Measurements from ENCODE around the gene SERPINB5. TPM values are rescaled to one million over a fixed set of nuclear protein-coding genes. Genes with fewer than 3 reads are reported as not detected.

Gene SERPINB5
- total and polyA plus RNA-seq, 2 experiments from 2014 or later: 0.23 to 0.76 TPM

DNA sequence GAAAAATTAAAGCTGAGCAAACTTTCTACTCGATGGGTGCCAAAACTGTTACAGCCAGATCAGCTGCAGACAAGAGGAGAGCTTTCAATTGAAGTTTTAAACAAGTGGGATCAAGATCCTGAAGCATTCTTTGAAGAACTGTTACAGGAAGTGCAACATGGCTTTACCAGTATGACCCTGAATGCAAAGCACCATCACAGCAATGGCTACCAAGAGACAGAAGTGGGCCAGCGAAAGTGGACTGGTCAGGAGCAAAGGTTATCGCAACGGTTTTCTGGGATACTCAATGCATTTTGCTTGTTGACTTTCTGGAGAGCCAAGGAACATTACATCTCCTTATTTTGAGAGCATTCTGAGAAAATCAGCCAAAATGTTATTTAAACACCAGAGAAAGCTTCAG is 9.1 kb upstream of the SERPINB5 start:
- Histone ChIP-seq H3K4me3 (no peak overlapping the region), H3K4me1 (ENCODE audit: insufficient read depth) (no peaks in the 10 kb centered on the region), H2AFZ (no peak overlapping the region), H3K4me2 (no peak overlapping the region), H4K20me1 (ENCODE audit: insufficient read depth, poor library complexity, severe bottlenecking) (no peaks in the 10 kb centered on the region), H3K79me2 (no peaks in the 10 kb centered on the region), H3K9me3 (ENCODE audit: low read depth) (no peaks in the 10 kb centered on the region), H3K27ac (no peak overlapping the region), H3K27me3 (peaks cover 3% of the 10 kb centered on the region), H3K9me2 (replicated peaks; ENCODE audit: insufficient read depth) (no peaks in the 10 kb centered on the region), H3K36me3 (replicated peaks; ENCODE audit: insufficient read depth, low read depth) (no peaks in the 10 kb centered on the region)
- TF ChIP-seq EZH2 (IDR thresholded peaks at IDR 0.05; ENCODE audit: borderline replicate concordance): no peak
- TF ChIP-seq, protein P1, sequence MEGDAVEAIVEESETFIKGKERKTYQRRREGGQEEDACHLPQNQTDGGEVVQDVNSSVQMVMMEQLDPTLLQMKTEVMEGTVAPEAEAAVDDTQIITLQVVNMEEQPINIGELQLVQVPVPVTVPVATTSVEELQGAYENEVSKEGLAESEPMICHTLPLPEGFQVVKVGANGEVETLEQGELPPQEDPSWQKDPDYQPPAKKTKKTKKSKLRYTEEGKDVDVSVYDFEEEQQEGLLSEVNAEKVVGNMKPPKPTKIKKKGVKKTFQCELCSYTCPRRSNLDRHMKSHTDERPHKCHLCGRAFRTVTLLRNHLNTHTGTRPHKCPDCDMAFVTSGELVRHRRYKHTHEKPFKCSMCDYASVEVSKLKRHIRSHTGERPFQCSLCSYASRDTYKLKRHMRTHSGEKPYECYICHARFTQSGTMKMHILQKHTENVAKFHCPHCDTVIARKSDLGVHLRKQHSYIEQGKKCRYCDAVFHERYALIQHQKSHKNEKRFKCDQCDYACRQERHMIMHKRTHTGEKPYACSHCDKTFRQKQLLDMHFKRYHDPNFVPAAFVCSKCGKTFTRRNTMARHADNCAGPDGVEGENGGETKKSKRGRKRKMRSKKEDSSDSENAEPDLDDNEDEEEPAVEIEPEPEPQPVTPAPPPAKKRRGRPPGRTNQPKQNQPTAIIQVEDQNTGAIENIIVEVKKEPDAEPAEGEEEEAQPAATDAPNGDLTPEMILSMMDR (IDR thresholded peaks at IDR 0.05; ENCODE audit: poor library complexity): no peak
- no peak for TF ChIP-seq EZH2phosphoT487 (IDR thresholded peaks at IDR 0.05; ENCODE audit: low read depth, severe bottlenecking, unreplicated experiment)
- DNase-seq (ENCODE audit: low spot score): no peak
- WGBS (ENCODE audit: low lambda C conversion rate, missing lambda C conversion rate): 71% methylated on average over 4 of the region's 4 CpGs

- TF ChIP-seq, protein P1 (IDR thresholded peaks at IDR 0.05; ENCODE audit: poor library complexity): no peak
- TF ChIP-seq EZH2 (IDR thresholded peaks at IDR 0.05; ENCODE audit: borderline replicate concordance): no peak
- no peak for TF ChIP-seq EZH2phosphoT487 (IDR thresholded peaks at IDR 0.05; ENCODE audit: low read depth, severe bottlenecking, unreplicated experiment)
- Histone ChIP-seq H3K9me3 (ENCODE audit: low read depth) (no peaks in the 10 kb centered on the region), H4K20me1 (ENCODE audit: insufficient read depth, poor library complexity, severe bottlenecking) (no peaks in the 10 kb centered on the region), H3K4me2 (no peak overlapping the region), H3K4me1 (ENCODE audit: insufficient read depth) (no peaks in the 10 kb centered on the region), H3K9me2 (replicated peaks; ENCODE audit: insufficient read depth) (no peaks in the 10 kb centered on the region), H2AFZ (no peak overlapping the region), H3K27ac (no peak overlapping the region), H3K79me2 (no peaks in the 10 kb centered on the region), H3K27me3 (peaks cover 3% of the 10 kb centered on the region), H3K4me3 (no peak overlapping the region), H3K36me3 (replicated peaks; ENCODE audit: insufficient read depth, low read depth) (no peaks in the 10 kb centered on the region)
- 90% methylated on average over 3 of the region's 3 CpGs for WGBS (ENCODE audit: low lambda C conversion rate, missing lambda C conversion rate)
- DNase-seq (ENCODE audit: low spot score): no peak
Measured at GRCh38 chr18:63468575-63468974, 8.2 kb upstream of the SERPINB5 start.

DNA sequence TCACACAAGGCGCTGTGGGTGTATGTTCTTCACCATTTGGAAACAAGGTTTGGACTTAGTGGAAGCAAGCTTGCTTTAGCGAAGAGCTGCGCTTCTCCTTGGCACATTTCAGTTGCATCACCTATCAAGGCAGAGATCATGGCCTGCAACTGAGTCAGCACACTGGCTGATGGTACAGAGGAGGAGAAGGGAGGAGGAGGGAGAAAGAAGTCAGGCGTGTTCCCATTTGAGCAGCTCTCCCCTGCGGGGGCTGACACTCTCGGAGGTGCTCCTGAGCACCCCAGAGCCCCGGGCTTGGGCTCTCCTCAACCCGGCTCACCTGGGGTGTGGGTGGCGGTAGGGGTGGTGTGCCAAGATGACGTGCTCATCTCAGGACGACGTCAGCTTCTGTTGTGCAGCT is 6.0 kb upstream of the SERPINB5 start:
- H3K4me3 ChIP-seq: no peak overlapping the region
- H3K9me3 ChIP-seq (ENCODE audit: low read depth): no peaks in the 10 kb centered on the region
- no peak overlapping the region for H2AFZ ChIP-seq
- H3K4me2 ChIP-seq: no peak overlapping the region
- no peaks in the 10 kb centered on the region for H3K4me1 ChIP-seq (ENCODE audit: insufficient read depth)
- H3K27ac ChIP-seq: no peak overlapping the region
- no peaks in the 10 kb centered on the region for H3K36me3 ChIP-seq (replicated peaks; ENCODE audit: insufficient read depth, low read depth)
- H3K79me2 ChIP-seq: no peaks in the 10 kb centered on the region
- DNase-seq (ENCODE audit: low spot score): no peak
- WGBS (ENCODE audit: low lambda C conversion rate, missing lambda C conversion rate): 89% methylated on average over 12 of the region's 12 CpGs
- no peaks in the 10 kb centered on the region for H3K27me3 ChIP-seq
- no peaks in the 10 kb centered on the region for H3K9me2 ChIP-seq (replicated peaks; ENCODE audit: insufficient read depth)
- H4K20me1 ChIP-seq (ENCODE audit: insufficient read depth, poor library complexity, severe bottlenecking): no peaks in the 10 kb centered on the region
- TF ChIP-seq EZH2phosphoT487 (IDR thresholded peaks at IDR 0.05; ENCODE audit: low read depth, severe bottlenecking, unreplicated experiment): no peak
- TF ChIP-seq, protein P1 (IDR thresholded peaks at IDR 0.05; ENCODE audit: poor library complexity): no peak
- no peak for TF ChIP-seq EZH2 (IDR thresholded peaks at IDR 0.05; ENCODE audit: borderline replicate concordance)

DNA sequence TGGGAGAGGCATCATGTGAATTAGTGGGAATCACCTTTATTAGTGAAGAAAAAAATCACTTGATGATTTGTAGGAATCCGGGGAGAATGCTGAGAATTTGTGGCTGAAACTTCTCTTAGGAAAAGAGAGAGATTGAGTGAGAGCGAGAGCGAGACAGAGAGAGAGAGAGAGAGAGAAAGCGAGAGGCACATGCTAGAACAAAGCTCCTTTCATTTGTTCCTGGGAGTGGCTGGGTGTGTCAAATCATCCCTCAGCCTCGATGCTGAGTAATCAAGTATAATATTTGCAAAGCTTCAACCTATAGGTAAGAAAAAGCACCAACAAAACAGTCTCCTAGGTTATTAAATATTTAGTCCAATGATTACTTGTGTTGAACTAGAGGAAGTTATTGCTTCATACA is 4.4 kb upstream of the SERPINB5 start:
- no peak overlapping the region for H3K4me2 ChIP-seq
- H3K27ac ChIP-seq: peak overlapping the region; percentile 72
- no peaks in the 10 kb centered on the region for H3K9me2 ChIP-seq (replicated peaks; ENCODE audit: insufficient read depth)
- no peak overlapping the region for H3K4me3 ChIP-seq
- TF ChIP-seq, protein P1 (IDR thresholded peaks at IDR 0.05; ENCODE audit: poor library complexity): no peak
- TF ChIP-seq EZH2 (IDR thresholded peaks at IDR 0.05; ENCODE audit: borderline replicate concordance) (no peak), EZH2phosphoT487 (IDR thresholded peaks at IDR 0.05; ENCODE audit: low read depth, severe bottlenecking, unreplicated experiment) (no peak)
- WGBS (ENCODE audit: low lambda C conversion rate, missing lambda C conversion rate): 77% methylated on average over 5 of the region's 5 CpGs
- no peaks in the 10 kb centered on the region for H3K4me1 ChIP-seq (ENCODE audit: insufficient read depth)
- no peaks in the 10 kb centered on the region for H3K9me3 ChIP-seq (ENCODE audit: low read depth)
- no peaks in the 10 kb centered on the region for H3K27me3 ChIP-seq
- no peaks in the 10 kb centered on the region for H4K20me1 ChIP-seq (ENCODE audit: insufficient read depth, poor library complexity, severe bottlenecking)
- no peak overlapping the region for H2AFZ ChIP-seq
- DNase-seq (ENCODE audit: low spot score): peak; percentile 34
- no peaks in the 10 kb centered on the region for H3K79me2 ChIP-seq
- no peaks in the 10 kb centered on the region for H3K36me3 ChIP-seq (replicated peaks; ENCODE audit: insufficient read depth, low read depth)
